Measurements from ENCODE around the gene ERF.

Gene ERF

GRCh38 chr19:42199440-42200115, 55.4 kb downstream of the ERF start:
- DNase-seq: peak; percentile 68 to 87 (median 75)
- H3K4me3 ChIP-seq (ENCODE audit: control insufficient read depth in 1 of 7, extremely low read depth in 1 of 7, insufficient read depth in 4 of 7, low read depth in 2 of 7, low read length in 6 of 7): peak overlapping the region in 6 of 7 experiments; percentile 27 to 60 (median 53)
- 0% methylated on average over 10 of the region's 32 CpGs for WGBS (ENCODE audit: insufficient coverage)

GRCh38 chr19:42198676-42199439, 56.1 kb downstream of the ERF start:
- no peaks in the 10 kb centered on the region for H3K27me3 ChIP-seq (replicated peaks in 2 of 5; ENCODE audit: control insufficient read depth in 4 of 5, insufficient read depth in 5 of 5, low read length in 4 of 5)
- H3K9me3 ChIP-seq (ENCODE audit: control extremely low read depth in 1 of 5, control insufficient read depth in 4 of 5, insufficient read depth in 2 of 5, low read depth in 1 of 5, low read length in 4 of 5): no peaks in the 10 kb centered on the region
- H3K4me1 ChIP-seq (ENCODE audit: control extremely low read depth in 1 of 4, control insufficient read depth in 4 of 4, insufficient read depth in 4 of 4, low read length in 3 of 4): peaks cover 35 to 78% (median 70%) of the 10 kb centered on the region in 4 experiments
- H3K27ac ChIP-seq (ENCODE audit: insufficient read depth in 1 of 2, low read depth in 1 of 2, low read length in 2 of 2, poor library complexity in 1 of 2, severe bottlenecking in 2 of 2): peak overlapping the region; percentile 12 to 55
- H3K4me3 ChIP-seq (ENCODE audit: control insufficient read depth in 1 of 7, extremely low read depth in 1 of 7, insufficient read depth in 4 of 7, low read depth in 2 of 7, low read length in 6 of 7): peak overlapping the region in 6 of 7 experiments; percentile 27 to 60 (median 53)
- ChIA-PET CTCF (interaction anchor here (0.6 to 4.4 kb wide), 16 partner anchors 10 to 761 kb away, joined by 3 to 35 read pairs (median 5); partner anchors contain the start of genes POU2F2 and ZNF526), POLR2A (interaction anchor here (0.7 to 1.5 kb wide), 4 partner anchors 18 to 47 kb away, joined by 3 to 4 read pairs (median 3); partner anchors contain the start of gene ZNF526)
- peaks cover 0 to 30% (median 18%) of the 10 kb centered on the region in 4 experiments for H3K36me3 ChIP-seq (ENCODE audit: control insufficient read depth in 4 of 4, insufficient read depth in 4 of 4, low read length in 3 of 4)
- peak; percentile 72 to 89 (median 87) for DNase-seq
- WGBS (ENCODE audit: insufficient coverage): 0% methylated on average over 5 of the region's 7 CpGs

More at GRCh38 chr19:42199440-42200115, 55.4 kb downstream of the ERF start:
- no peaks in the 10 kb centered on the region for H3K9me3 ChIP-seq (ENCODE audit: control extremely low read depth in 1 of 5, control insufficient read depth in 4 of 5, insufficient read depth in 2 of 5, low read depth in 1 of 5, low read length in 4 of 5)
- POLR2A ChIA-PET: interaction anchor here (0.7 to 1.5 kb wide), 3 partner anchors 17 to 46 kb away, joined by 3 read pairs; partner anchors contain the start of gene ZNF526
- H3K36me3 ChIP-seq (ENCODE audit: control insufficient read depth in 4 of 4, insufficient read depth in 4 of 4, low read length in 3 of 4): peaks cover 0 to 36% (median 22%) of the 10 kb centered on the region in 4 experiments
- H3K27ac ChIP-seq (ENCODE audit: insufficient read depth in 1 of 2, low read depth in 1 of 2, low read length in 2 of 2, poor library complexity in 1 of 2, severe bottlenecking in 2 of 2): peak overlapping the region; percentile 12 to 55
- CTCF ChIA-PET: interaction anchor here (0.6 to 4.4 kb wide), 12 partner anchors 8 to 96 kb away, joined by 3 to 35 read pairs (median 6); partner anchors contain the start of genes POU2F2 and ZNF526
- no peaks in the 10 kb centered on the region for H3K27me3 ChIP-seq (replicated peaks in 2 of 5; ENCODE audit: control insufficient read depth in 4 of 5, insufficient read depth in 5 of 5, low read length in 4 of 5)
- H3K4me1 ChIP-seq (ENCODE audit: control extremely low read depth in 1 of 4, control insufficient read depth in 4 of 4, insufficient read depth in 4 of 4, low read length in 3 of 4): peaks cover 35 to 78% (median 70%) of the 10 kb centered on the region in 4 experiments
